Loucy (cell line): ENCODE measurements around the gene AGAP1.

Source experiments
- H2AFZ ChIP-seq: fragments of 200-600 bp; sonication (generic); 2 replicates; pipeline ENCODE4 v1.6.0; 2016; ENCODE audit warnings: antibody characterized with exemption, mild to moderate bottlenecking, low read length, moderate library complexity
- H3F3A ChIP-seq: fragments of 200-600 bp; 2 replicates; pipeline ENCODE4 v1.6.0; 2016; ENCODE audit warnings: antibody characterized with exemption, low read depth, mild to moderate bottlenecking
- H3K27me3 ChIP-seq: fragments of 200-600 bp; sonication (generic); 2 replicates; pipeline ENCODE4 v1.6.1; 2014; ENCODE audit warnings: low read length, mild to moderate bottlenecking; ENCODE audit not compliant: insufficient read depth, poor library complexity, severe bottlenecking
- H3K36me3 ChIP-seq: fragments of 200-600 bp; sonication (generic); 2 replicates; pipeline ENCODE4 v1.6.1; 2016; ENCODE audit warnings: low read length; ENCODE audit not compliant: insufficient read depth
- H3K4me1 ChIP-seq: fragments of 200-600 bp; sonication (generic); 2 replicates; pipeline ENCODE4 v1.5.1; 2014; ENCODE audit warnings: low read length, mild to moderate bottlenecking; ENCODE audit not compliant: insufficient read depth, poor library complexity, severe bottlenecking
- H3K4me2 ChIP-seq: fragments of 200-600 bp; sonication (generic); 2 replicates; pipeline ENCODE4 v1.6.0; 2014; ENCODE audit warnings: antibody characterized with exemption, low read length, low read depth, mild to moderate bottlenecking; ENCODE audit not compliant: poor library complexity, severe bottlenecking
- H3K4me3 ChIP-seq: fragments of 200-600 bp; sonication (generic); 2 replicates; pipeline ENCODE4 v1.5.1; 2014; ENCODE audit warnings: low read length, mild to moderate bottlenecking, mixed read lengths; ENCODE audit not compliant: poor library complexity, severe bottlenecking
- H3K79me2 ChIP-seq: fragments of 200-600 bp; sonication (generic); 2 replicates; pipeline ENCODE4 v1.6.1; 2014; ENCODE audit warnings: low read length; ENCODE audit not compliant: insufficient read depth
- H3K9ac ChIP-seq: fragments of 200-600 bp; sonication (generic); 2 replicates; pipeline ENCODE4 v1.6.0; 2014; ENCODE audit warnings: mild to moderate bottlenecking, low read depth, low read length, moderate library complexity; ENCODE audit not compliant: poor library complexity, severe bottlenecking
- H3K9me2 ChIP-seq: fragments of 200-600 bp; sonication (generic); replicated peaks from 2 replicates; pipeline ENCODE4 v1.6.1; 2016; ENCODE audit warnings: low read depth, low read length, mixed read lengths
- H3K9me3 ChIP-seq: fragments of 200-600 bp; sonication (generic); 2 replicates; pipeline ENCODE4 v1.6.1; 2014; ENCODE audit warnings: mild to moderate bottlenecking, antibody characterized with exemption, low read length, low read depth; ENCODE audit not compliant: insufficient read depth
- H4K20me1 ChIP-seq: fragments of 200-600 bp; sonication (generic); 2 replicates; pipeline ENCODE4 v1.6.0; 2014; ENCODE audit warnings: antibody characterized with exemption, low read length, mild to moderate bottlenecking; ENCODE audit not compliant: insufficient read depth, poor library complexity, severe bottlenecking
- CTCF ChIP-seq: fragments of 200-600 bp; sonication (generic); conservative IDR thresholded peaks from 2 replicates; pipeline ENCODE4 v1.5.1; 2014; ENCODE audit warnings: mild to moderate bottlenecking, antibody characterized with exemption, low read length
- EZH2phosphoT487 ChIP-seq: fragments of 200-600 bp; IDR thresholded peaks from 2 replicates; pipeline ENCODE4 v1.6.1; 2018; ENCODE audit warnings: antibody characterized with exemption, mild to moderate bottlenecking, moderate library complexity, borderline replicate concordance

The AGAP1 gene

GRCh38 chr2:235925250-235925919 lies 431.5 kb downstream of the AGAP1 start:
- H4K20me1 ChIP-seq, result no peaks in the 10 kb centered on the region
- no peaks in the 10 kb centered on the region for H3K36me3 ChIP-seq
- no peak overlapping the region for H3K4me2 ChIP-seq
- H3K9me2 ChIP-seq, result no peaks in the 10 kb centered on the region
- H3K9me3 ChIP-seq, result no peaks in the 10 kb centered on the region
- no peak overlapping the region for H3K9ac ChIP-seq
- no peaks in the 10 kb centered on the region for H3K27me3 ChIP-seq
- TF ChIP-seq CTCF (no peak), EZH2phosphoT487 (no peak)
- no peaks in the 10 kb centered on the region for H3K79me2 ChIP-seq
- no peak overlapping the region for H2AFZ ChIP-seq
- no peak overlapping the region for H3K4me3 ChIP-seq
- H3K4me1 ChIP-seq, result no peaks in the 10 kb centered on the region
- no peaks in the 10 kb centered on the region for H3F3A ChIP-seq

DNA sequence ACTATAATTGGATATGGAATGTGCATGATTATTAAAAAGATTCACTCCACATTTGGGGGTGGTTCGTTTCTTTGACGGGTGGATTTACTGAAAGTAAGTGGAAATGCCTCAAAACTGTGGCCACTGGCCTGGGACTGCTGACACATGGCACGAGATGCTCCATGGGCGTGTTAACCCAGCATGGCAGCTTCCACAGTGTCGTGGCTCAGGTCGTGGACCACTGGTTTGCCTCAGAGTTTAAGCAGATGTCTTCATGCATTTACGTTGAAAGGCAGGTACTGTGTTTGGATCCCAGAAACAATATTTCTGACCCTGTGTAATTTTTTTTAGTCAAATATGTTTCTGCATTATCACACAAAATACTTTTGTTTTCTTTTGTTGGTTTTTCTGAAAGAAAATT lies 432.4 kb downstream of the AGAP1 start:
- no peak overlapping the region for H3K9ac ChIP-seq

GRCh38 chr2:235928751-235929370 lies 435.0 kb downstream of the AGAP1 start:
- Histone ChIP-seq H3K79me2 (no peaks in the 10 kb centered on the region), H3K4me3 (no peak overlapping the region), H4K20me1 (no peaks in the 10 kb centered on the region), H3K4me1 (no peaks in the 10 kb centered on the region), H3K4me2 (no peak overlapping the region), H2AFZ (no peak overlapping the region), H3F3A (no peaks in the 10 kb centered on the region), H3K9me3 (no peaks in the 10 kb centered on the region), H3K9me2 (no peaks in the 10 kb centered on the region), H3K9ac (no peak overlapping the region), H3K27me3 (no peaks in the 10 kb centered on the region), H3K36me3 (no peaks in the 10 kb centered on the region)
- TF ChIP-seq EZH2phosphoT487, result no peak
- TF ChIP-seq CTCF, result no peak

More for the DNA sequence above, 432.4 kb downstream of the AGAP1 start:
- TF ChIP-seq CTCF (no peak), EZH2phosphoT487 (no peak)
- H3K36me3 ChIP-seq, result no peaks in the 10 kb centered on the region
- H3K9me2 ChIP-seq, result no peaks in the 10 kb centered on the region
- no peaks in the 10 kb centered on the region for H3K79me2 ChIP-seq
- no peaks in the 10 kb centered on the region for H3K4me1 ChIP-seq
- H3K4me2 ChIP-seq, result no peak overlapping the region
- no peaks in the 10 kb centered on the region for H3F3A ChIP-seq
- H3K4me3 ChIP-seq, result no peak overlapping the region
- no peak overlapping the region for H2AFZ ChIP-seq
- no peaks in the 10 kb centered on the region for H3K27me3 ChIP-seq
- no peaks in the 10 kb centered on the region for H4K20me1 ChIP-seq
- H3K9me3 ChIP-seq, result no peaks in the 10 kb centered on the region
